A549 treated with CpdA at 1 μM for 4 hours (cell line): ENCODE results near the gene ZNG1E. TPM values are rescaled to one million over a fixed set of nuclear protein-coding genes. Genes with fewer than 3 reads are reported as not detected.

Experiments used
- total RNA-seq: library from RNA; stranded (reverse); fragments of 200-300 nt; extraction: Qiagen RNA extraction; gene quantifications from 5 replicates; pipeline ENCODE4 v1.2.3, GENCODE V29; 2022; ENCODE audit warnings: low read depth

ZNG1E gene
- 67.7 to 83.3 TPM (median 68.3 TPM) in 5 replicates for total RNA-seq

DNA sequence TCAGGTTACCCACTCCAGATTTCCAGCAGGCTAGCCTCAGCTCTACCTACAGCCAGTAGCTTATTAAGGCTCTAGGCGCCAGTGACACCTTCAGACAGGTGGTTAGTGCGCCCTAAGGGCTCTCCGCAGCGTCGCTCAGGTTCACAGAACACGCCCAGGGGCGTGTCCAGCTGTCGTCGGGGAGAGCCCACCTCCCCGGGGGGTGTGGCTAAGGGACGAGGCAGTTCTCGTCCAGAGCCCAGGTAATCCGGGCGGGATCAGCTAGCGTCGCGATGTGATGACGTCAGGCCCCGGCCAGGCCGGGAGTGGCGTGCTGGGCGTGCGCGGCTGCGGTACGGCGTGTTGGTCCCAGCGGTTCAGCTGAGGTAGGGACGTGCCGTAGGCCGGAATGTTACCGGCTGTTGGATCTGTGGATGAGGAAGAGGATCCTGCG, at the start of gene ZNG1E:
Gene ZNG1E (plus strand): TSS at position 340 of the 433 bp plus-strand sequence. CDS start 49 bp downstream, at position 389.

DNA sequence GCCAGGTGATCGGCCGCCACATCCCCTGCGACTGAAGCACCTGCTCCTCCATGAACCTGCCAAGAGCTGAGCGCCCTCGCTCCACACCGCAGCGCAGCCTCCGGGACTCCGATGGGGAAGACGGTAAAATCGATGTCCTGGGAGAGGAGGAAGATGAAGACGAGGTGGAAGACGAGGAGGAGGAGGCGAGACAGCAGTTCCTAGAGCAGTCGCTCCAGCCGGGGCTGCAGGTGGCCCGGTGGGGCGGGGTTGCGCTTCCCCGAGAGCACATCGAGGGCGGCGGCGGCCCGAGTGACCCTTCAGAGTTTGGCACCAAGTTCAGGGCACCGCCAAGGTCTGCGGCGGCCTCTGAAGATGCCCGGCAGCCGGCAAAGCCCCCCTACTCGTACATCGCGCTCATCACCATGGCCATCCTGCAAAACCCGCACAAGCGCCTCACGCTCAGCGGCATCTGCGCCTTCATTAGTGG, 61.4 kb downstream of the ZNG1E start, which contains the start of gene FOXD4L4:
Gene FOXD4L4 (plus strand): TSS at position 51 of the 469 bp plus-strand sequence. CDS start 0 bp downstream, at position 51.

Other genes starting within 250 kb of the ZNG1E start
- 0.08 TPM in 2 of 5 replicates, not detected in the others for gene FOXD4L4, start 61.2 kb downstream of the ZNG1E start, total RNA-seq